ENCODE measurements around the gene ATRAID.

The ATRAID gene

DNA sequence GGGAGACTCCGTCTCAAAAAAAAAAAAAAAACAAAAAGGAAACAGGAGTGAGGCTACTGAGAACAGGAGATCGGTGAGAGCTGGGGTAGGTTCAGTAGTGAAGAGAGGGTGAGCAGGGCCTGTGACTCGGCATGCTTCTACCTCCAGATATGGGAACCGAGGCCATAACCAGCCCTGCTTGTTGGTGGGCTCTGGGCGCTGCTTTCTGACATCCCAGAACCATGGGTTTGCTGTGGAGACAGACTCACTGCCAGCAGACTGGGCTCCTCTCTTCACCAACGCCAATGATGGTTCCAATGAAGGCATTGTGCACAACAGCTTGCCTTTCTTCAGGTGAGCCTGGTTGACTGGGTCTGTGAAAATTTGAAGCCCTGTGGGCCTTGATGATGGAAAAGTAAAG lies 11.6 kb downstream of the ATRAID start:
- in situ Hi-C loops (cut with MboI; ENCODE audit: low pct_unique_long_range_greater_than_20kb, low sequenced_read_pairs, unreplicated experiment): no loop called here
- TF ChIP-seq, protein P1, sequence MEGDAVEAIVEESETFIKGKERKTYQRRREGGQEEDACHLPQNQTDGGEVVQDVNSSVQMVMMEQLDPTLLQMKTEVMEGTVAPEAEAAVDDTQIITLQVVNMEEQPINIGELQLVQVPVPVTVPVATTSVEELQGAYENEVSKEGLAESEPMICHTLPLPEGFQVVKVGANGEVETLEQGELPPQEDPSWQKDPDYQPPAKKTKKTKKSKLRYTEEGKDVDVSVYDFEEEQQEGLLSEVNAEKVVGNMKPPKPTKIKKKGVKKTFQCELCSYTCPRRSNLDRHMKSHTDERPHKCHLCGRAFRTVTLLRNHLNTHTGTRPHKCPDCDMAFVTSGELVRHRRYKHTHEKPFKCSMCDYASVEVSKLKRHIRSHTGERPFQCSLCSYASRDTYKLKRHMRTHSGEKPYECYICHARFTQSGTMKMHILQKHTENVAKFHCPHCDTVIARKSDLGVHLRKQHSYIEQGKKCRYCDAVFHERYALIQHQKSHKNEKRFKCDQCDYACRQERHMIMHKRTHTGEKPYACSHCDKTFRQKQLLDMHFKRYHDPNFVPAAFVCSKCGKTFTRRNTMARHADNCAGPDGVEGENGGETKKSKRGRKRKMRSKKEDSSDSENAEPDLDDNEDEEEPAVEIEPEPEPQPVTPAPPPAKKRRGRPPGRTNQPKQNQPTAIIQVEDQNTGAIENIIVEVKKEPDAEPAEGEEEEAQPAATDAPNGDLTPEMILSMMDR (IDR thresholded peaks at IDR 0.05; ENCODE audit: extremely low read depth, insufficient read depth, missing control alignments): no peak
- DNase-seq (ENCODE audit: low spot score): no peak

DNA sequence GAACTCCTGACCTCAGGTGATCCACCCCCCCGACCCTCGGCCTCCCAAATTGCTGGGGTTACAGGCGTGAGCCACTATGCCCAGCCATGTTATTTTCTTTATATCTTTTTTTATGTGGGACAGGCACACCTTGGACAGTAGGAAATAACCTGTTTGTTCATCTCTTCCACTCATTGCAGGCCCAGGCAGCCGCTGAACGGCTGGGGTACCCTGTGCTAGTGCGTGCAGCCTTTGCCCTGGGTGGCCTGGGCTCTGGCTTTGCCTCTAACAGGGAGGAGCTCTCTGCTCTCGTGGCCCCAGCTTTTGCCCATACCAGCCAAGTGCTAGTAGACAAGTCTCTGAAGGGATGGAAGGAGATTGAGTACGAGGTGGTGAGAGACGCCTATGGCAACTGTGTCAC lies 13.7 kb downstream of the ATRAID start:
- DNase-seq (ENCODE audit: low spot score): no peak
- in situ Hi-C loops (cut with MboI; ENCODE audit: low pct_unique_long_range_greater_than_20kb, low sequenced_read_pairs, unreplicated experiment): no loop called here
- TF ChIP-seq, protein P1 (IDR thresholded peaks at IDR 0.05; ENCODE audit: extremely low read depth, insufficient read depth, missing control alignments): no peak

DNA sequence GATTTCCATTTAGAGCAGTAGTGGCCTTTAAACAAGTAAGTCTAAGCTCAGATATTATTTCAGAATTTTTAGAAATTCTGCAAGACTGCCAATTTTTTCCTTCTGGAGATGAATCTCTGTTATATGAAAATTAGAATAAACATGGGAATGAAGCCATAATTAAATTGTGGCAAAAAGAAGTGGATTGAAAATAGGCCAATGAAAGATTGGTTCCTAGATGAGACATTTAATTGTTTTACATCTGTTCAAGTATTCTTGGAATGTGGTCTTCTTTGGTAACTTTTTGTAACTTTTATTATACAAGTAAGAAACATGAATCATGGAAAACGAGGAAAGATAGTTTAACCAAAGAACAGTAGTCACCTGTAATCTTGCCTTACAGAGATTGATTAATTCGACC lies 15.7 kb downstream of the ATRAID start:
- in situ Hi-C loops (cut with MboI; ENCODE audit: low pct_unique_long_range_greater_than_20kb, low sequenced_read_pairs, unreplicated experiment): no loop called here
- TF ChIP-seq, protein P1 (IDR thresholded peaks at IDR 0.05; ENCODE audit: extremely low read depth, insufficient read depth, missing control alignments): no peak
- no peak for DNase-seq (ENCODE audit: low spot score)

DNA sequence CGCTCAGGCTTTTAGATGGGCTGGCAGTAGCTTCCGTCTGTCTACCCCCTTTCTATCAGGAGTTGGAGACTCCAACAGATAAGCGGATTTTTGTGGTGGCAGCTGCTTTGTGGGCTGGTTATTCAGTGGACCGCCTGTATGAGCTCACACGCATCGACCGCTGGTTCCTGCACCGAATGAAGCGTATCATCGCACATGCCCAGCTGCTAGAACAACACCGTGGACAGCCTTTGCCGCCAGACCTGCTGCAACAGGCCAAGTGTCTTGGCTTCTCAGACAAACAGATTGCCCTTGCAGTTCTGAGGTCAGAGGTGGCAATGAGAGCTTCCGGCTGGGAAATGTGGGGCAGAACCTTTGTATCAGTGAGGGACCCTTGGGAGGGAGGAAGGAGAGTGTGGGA lies 20.1 kb downstream of the ATRAID start:
- no peak for DNase-seq (ENCODE audit: low spot score)
- in situ Hi-C loops (cut with MboI; ENCODE audit: low pct_unique_long_range_greater_than_20kb, low sequenced_read_pairs, unreplicated experiment): no loop called here
- TF ChIP-seq, protein P1 (IDR thresholded peaks at IDR 0.05; ENCODE audit: extremely low read depth, insufficient read depth, missing control alignments): no peak

DNA sequence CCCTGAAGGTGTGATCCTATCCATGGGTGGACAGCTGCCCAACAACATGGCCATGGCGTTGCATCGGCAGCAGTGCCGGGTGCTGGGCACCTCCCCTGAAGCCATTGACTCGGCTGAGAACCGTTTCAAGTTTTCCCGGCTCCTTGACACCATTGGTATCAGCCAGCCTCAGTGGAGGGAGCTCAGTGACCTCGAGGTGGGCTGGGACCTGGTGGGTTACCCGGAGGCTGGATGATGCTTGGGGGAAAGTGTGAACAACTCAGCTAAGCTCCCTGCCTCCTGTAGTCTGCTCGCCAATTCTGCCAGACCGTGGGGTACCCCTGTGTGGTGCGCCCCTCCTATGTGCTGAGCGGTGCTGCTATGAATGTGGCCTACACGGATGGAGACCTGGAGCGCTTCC lies 21.5 kb downstream of the ATRAID start:
- DNase-seq (ENCODE audit: low spot score): no peak
- in situ Hi-C loops (cut with MboI; ENCODE audit: low pct_unique_long_range_greater_than_20kb, low sequenced_read_pairs, unreplicated experiment): no loop called here
- TF ChIP-seq, protein P1 (IDR thresholded peaks at IDR 0.05; ENCODE audit: extremely low read depth, insufficient read depth, missing control alignments): no peak

DNA sequence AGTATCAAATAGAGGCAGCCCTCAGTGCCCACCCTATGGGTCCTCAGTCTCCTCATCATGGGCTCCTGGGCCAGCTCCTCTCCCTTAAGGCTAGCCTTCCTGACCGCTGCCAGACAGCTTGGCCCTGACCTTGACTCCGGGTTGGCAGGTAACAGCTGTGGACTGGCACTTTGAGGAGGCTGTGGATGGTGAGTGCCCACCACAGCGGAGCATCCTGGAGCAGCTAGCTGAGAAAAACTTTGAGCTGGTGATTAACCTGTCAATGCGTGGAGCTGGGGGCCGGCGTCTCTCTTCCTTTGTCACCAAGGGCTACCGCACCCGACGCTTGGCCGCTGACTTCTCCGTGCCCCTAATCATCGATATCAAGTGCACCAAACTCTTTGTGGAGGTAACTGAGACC lies 24.3 kb downstream of the ATRAID start:
- no peak for DNase-seq (ENCODE audit: low spot score)
- in situ Hi-C loops (cut with MboI; ENCODE audit: low pct_unique_long_range_greater_than_20kb, low sequenced_read_pairs, unreplicated experiment): no loop called here
- TF ChIP-seq, protein P1 (IDR thresholded peaks at IDR 0.05; ENCODE audit: extremely low read depth, insufficient read depth, missing control alignments): no peak

DNA sequence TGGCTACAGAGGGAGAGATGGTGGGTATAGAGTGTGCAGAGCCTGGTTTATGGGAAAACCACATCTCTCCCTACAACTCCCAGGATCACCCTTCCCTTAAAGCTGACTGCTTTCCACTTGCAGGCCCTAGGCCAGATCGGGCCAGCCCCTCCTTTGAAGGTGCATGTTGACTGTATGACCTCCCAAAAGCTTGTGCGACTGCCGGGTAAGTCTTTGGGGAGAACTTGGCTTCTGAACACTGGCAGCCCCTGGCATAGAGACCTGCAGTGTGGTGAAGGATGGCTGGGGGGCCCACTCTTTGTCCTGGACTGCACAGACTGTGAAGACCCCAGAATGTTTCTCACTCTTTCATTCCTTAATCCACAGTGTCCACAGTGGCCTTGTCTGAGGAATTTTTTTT lies 24.8 kb downstream of the ATRAID start:
- no peak for DNase-seq (ENCODE audit: low spot score)
- in situ Hi-C loops (cut with MboI; ENCODE audit: low pct_unique_long_range_greater_than_20kb, low sequenced_read_pairs, unreplicated experiment): no loop called here
- TF ChIP-seq, protein P1 (IDR thresholded peaks at IDR 0.05; ENCODE audit: extremely low read depth, insufficient read depth, missing control alignments): no peak
